Activated T-cell treated with anti-CD3 and anti-CD28 coated beads, Interleukin-2, amount 50 U/mL, for 1 hour (primary cell): ENCODE results near the gene ALKBH5.
A peak's percentile ranks its signal among the peaks of the same experiment; 100 is the strongest.

Source experiments
- DNase-seq: peaks from one replicate; pipeline ENCODE4 v3.0.0-alpha.2; 2020

Gene ALKBH5

DNA sequence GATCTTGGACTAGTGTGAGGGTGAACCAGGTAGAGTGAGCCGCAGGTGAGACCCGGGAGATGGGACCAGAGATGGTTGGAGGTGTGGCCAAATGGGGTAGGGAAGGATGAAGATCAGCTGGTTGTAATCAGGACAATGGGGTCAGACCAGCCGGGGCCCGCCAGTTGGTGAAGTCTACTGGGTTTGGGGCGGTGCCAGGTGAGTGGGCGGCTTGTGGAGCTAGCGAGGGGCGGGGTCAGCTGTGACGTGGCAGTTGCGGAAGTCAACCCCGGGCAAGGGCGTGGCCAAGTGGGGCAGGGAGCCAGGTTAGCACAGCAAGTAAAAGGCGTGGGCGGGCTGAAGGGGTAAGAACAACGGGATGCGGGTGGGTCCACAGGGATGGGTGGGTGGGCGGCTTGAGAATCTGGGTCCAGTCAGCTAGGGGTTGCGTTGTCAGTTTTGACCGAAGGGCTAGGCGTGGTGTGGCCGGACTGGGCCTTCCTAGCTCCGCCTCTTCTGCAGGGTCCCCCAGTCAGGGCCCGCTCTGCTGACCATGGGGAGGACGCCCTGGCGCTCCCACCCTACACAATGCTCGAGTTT is 25.5 kb upstream of the ALKBH5 start:
- peak; percentile 94 for DNase-seq

DNA sequence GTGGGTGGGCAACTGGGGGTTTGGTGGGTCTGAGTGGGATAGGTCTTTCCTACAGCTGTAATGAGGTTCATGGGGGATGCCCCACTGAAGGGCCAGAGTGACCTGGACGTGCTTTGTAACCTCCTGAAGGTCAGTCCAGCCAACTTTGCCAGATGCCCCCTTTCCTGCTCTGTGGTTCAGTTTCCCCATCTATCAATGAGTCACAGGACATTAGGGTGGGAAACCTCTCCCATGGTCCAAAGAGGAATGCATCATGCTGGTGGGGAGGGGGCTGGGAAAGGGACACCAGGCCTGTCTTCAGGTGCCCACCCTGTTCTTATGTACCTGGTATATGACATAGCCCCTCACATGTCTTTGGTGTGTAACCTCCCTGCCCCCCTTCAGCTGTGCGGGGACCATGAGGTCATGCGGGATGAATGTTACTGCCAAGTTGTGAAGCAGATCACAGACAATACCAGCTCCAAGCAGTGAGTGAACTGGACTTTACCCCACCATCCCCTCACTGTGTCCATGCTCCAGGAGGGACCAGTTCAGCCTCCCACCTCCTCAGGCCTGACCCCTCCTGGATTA is 24.0 kb upstream of the ALKBH5 start:
- no peak for DNase-seq

DNA sequence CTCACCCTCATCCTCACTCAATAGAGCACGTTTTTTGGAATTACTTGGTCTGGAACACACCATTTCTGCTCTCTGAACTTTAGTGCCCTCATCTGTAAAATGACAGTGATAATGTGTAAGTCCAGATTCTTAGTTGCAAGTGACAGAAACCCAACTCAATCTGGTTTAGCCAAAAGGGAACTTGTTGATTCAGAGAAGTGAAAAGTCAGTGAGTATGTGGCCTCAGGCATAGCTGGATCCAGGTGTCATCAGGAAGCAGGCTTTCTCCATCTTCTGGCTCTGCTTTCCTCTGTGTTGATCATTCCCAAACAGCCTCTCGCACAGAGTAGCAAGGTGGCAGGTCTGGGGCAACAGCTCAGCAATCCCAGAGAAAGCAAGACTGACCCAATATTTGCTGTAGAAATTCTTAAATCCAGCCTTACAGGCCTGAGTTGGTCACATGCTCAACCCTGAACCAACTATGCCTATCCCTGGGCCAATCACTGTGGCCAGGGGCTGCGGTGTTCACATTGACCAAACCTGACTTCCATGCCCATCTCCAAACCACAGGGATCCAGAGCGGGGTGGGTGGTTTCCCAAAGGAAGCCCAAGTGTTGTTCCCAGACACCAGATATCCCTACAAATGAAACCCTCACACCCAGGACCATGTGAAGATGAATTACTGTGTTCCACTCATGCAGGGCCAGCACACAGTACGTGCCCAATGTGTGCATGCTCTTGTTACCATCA is 23.3 kb upstream of the ALKBH5 start:
- DNase-seq, result no peak

DNA sequence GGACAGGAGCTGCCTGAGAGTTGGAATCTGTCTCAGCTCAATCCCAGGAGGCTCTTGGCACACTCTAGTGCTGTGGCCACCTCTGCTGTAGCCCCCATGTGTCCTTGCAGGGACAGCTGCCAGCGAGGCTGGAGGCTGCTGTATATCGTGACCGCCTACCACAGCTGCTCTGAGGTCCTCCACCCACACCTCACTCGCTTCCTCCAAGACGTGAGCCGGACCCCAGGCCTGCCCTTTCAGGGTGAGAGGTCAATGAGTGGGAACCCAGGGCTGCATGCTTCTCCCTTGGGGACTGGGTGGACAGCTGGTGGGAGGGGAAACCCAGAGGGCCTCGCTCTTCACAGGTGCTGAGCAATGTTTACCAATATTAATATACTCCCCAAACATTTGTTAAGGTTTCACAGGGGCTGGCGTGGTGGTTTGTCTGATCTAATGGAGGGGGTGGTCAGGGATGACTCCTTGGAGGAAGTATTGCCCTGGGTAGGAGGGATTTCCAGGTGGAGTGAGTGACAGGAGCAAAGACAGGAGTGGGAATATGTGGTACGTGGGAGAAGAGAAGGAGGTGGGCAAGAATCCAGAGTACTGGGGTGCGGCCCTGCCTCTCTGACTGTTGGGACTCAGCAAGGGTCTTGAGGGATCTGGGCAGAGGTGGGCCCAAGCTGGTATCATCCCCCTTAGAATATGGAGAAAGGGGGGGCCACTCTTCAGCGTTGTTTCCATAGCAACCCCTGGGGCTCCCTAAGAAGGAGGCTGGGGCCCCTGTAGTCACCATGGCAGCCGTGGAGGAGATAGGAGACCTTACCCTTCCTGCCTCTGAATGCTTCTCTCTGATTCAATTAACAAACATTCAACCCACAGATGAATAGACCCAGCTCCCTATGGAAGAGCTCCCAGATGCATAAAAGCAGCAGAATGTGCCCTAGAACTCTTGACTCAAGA is 22.2 kb upstream of the ALKBH5 start:
- no peak for DNase-seq

DNA sequence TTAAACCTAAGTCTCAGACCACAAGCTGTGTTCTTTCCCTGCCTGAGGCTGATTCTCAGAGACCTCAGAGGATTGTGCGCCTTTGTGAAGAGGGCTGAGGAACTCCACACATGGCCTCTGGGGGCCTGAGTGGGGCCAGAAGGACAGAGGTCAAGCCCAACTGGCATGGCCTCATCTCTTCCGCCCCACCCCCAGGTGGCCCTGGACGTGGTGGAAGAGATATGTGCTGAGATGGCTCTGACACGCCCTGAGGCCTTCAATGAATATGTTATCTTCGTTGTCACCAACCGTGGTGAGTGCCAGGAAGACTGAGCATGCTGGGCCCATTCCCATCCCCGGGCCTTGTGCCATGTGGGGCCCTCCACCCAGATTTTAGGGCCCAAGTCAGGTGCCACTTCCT is 20.1 kb upstream of the ALKBH5 start:
- no peak for DNase-seq

DNA sequence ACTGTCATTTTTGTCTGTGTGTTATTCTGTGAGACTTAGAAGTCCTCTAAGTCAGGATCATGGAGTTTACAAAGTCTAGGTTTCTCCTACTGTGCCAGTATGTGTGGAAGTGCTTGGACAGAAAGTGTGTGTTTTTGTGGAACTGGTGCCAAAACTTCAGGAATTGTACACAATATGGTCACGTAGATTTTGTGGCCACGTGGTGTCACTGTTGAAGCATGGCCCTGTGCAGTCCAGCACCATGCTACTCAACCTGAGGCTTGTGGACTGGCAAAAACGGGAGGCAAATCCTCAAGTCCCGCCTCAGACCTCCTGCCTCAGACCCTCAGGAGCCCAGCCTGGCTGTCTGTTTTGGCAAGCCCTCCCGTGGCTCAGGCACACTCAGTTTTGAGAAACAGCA is 16.7 kb upstream of the ALKBH5 start:
- no peak for DNase-seq

DNA sequence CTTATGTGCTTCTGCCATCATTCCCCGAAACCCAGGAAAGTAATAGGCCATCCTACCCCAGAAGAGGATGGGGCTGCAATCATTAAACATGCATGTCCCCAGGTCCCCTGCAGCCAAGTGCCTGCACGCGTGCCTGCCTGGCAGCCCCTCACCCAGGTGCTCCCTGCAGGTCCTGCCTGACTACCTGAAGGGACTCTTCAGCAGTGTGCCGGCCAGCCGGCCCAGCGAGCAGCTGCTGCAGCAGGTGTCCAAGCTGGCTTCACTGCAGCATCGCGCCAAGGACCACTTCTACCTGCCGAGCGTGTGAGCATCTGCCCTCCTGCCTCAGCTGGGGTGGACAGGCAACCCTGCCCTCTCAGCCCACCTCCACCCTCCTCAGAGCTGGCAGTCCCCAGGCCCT is 16.2 kb upstream of the ALKBH5 start:
- DNase-seq, result no peak

DNA sequence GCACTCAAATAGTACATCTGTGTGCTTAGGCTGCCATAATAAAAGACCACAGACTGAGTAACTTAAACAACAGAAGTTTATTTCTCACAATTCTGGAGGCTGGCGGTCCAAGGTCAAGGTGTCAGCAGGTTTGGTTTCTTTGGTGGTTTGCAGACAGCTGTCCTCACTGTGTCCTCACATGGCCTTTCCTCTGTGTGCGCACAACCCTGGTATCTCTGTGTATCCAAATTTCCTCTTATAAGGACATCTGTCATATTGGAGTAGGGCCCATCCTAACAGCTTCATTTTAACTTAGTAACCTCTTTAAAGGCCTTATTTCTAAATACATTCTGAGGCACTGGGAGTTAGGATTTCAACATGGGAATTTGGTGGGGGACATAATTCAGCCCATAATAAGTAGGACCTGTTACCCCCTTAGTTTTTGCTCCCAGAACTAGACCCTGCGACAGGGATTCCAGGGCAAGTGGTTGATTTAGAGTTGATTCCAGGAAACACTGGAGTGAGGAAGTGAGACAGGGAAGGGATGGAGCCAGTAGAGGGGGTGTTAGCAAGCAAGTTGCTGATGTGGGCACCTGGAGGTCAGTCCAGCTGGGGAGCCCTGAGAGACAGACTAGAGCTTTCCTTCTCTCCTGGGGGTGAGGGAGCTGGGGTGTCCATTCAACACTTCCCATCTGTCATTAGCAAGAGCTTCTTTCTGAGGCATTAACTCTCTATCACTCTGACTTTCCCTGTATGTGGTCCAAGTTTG is 10.9 kb upstream of the ALKBH5 start:
- no peak for DNase-seq

DNA sequence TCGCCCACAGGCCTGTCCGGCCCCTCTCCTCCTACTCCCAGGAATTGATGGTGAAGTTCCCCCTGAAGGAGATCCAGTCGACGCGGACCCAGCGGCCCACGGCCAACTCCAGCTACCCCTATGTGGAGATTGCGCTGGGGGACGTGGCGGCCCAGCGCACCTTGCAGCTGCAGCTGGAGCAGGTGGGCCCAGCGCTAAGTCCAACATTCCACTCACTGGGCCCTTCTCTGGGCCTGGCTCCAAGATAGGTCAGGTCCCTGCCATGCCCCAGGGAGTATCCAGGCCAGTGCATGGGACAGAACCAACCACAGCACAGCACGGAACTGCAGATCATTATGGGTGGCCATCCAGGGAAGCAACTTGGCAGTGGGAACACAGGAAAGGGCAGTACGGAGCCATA is 9.9 kb upstream of the ALKBH5 start:
- DNase-seq, result no peak

DNA sequence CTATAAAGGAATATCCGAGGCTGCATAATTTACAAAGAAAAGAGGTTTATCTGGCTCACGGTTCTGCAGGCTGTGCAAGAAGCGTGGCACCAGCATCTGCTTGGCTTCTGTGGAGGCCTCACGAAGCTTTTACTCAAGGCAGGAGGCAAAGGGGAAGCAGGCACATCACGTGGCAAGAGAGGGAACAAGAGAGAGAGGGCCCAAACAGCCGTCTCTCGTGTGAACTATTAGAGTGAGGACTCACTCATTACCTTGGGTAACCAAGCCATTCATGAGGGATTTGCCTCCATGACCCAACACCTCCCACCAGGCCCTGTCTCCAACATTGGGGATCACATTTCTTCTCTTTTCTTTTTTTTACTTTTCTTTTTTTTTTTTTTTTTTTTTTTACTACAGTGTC is 7.5 kb upstream of the ALKBH5 start:
- no peak for DNase-seq

DNA sequence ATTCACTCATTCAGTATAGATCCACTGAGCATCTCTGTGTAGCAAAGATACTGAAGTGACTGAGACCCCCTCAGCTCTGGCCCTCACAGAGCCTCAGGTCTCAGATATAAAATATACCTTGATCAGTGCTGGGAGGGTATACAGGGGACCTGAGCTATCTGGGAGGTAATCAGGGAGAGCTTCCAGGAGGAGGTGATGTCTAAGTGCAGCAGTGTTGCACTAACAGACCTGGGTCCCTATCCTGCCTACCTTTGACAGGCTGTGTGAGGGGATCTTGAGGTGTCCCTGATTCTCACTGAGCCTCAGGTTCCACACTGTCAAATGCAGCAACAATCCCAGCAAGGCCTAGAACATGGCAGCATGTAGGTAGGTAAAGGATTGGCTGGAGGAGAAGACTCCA is 6.5 kb upstream of the ALKBH5 start:
- no peak for DNase-seq

DNA sequence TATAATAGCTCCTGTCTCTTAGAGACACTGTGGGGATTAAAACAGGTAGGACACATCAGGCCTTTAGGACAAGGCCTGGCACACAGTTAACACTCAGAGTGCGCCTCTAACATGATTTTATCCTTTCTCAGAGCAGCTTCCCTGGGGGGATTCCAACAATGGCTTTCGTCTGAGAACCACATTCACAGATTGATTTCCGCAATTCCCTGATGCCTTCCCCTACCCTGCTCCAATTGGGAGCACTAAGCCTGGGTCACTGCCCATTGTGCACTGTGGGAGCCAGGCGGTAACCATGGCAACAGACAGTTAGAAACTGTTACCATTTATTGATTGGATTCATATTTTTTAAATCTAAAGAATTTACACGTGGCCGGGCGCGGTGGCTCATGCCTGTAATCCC is 5.9 kb upstream of the ALKBH5 start:
- no peak for DNase-seq

DNA sequence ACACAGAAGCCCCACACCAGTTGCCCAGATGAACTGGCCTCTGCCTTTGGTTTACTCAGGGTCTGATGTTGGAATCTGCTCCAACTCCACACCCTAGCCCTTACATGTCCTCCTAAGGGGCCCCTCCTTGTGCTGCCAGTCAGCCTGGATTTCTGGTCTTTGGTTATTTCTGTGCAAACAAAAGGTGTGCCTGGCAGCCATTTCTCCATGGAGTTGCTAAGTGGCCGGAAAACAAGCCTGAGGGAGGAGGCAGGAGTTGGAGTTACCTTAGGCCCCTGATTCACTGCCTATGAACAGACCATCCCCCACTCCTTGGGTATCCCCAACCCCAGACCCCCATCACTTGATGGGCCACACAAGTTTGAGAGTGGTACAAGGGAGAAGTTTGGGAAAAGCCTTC is 4.4 kb upstream of the ALKBH5 start:
- no peak for DNase-seq

DNA sequence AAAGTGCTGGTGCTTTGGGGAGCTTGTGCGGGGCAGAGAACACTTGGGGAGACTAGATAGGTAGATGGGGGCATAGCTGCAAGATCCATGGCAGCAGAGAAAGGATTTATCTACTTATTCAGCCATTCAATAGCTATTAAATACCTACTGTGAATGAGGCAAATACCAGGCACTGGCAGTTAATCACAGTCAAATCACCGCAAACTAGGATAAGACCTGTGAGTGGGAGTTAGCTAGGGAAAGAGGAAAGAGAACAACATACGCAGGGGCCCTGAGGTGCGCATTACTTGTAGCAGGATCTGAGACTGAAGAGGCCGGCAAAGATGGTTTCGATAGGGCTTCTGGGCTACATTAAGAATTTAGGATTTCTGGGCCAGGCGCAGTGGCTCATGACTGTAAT is 3.8 kb upstream of the ALKBH5 start:
- no peak for DNase-seq

DNA sequence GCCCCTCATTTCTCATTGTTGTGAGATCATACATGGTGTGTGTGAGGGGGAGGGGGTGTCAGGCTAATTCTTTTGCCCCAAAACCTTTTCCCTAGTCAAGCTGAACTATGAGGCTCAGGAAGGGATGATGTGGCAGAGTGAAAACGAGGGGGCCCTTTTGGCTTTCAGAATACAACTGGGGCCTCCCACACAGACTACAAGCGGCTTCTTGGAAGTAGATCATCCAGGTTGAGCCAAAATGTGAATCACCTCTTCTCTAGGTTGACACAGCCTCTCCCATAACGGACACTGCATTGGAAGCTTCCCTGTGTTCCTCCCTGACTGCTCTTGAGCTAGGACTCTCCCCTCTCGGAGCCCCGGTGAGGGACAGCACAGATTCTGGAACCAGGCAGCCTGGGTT is 2.3 kb upstream of the ALKBH5 start:
- DNase-seq, result no peak

DNA sequence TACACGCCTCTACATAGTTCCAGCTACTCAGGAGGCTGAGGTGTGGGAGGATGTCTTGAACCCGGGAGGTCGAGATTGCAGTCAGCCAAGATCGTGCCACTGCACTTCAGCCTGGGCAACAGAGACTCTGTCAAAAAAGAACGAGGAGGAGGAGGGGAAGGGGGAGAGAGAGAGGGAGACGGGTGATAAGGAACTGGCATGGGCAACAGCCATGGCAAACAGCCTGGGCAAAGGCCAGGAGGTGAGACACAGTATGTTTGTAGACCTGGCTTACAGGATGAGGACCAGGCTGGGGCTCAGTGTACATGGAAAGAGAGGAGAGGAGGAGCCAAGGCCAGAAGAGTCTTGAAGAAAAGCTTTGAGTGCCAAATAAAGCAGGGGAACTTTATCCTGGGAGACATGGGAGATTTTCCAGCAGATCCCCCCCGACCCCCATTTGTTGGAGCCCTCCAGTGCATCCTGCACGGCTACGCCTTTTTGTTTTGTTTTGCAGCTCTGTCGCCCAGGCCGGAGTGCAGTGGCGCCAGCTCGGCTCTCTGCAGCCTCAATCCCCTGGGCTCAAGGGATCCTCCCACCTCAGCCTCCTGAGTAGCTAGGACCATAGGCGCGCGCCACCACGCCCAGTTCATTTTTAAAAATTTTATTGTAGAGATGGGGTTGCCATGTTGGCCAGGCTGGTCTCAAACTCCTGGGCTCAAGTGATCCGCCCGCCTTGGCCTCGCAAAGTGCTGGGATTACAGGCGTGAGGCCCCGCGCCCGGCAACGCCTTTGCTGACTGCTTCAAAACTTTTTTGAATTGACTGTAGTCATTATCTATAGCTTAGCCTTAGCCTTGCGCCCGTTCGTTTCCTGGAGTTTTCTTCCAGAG is 1.3 kb upstream of the ALKBH5 start:
- no peak for DNase-seq

DNA sequence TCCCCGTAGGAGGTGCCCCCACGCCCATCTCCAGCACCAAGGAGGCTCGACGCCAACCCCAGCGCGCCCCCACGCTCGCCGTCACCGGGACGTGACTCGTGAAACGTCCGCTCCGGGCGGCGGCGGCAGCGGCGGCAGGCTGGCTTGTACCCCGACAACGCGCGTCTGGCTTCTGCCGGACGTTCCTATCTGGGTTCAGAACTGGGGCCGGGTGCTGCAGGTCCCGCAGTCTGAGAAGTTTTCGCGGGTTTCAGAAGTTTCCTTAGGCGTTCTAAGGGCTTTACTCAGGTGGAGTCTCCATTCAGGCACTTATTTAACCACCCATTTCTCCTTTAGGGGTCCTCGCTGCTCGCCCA is 672 bp upstream of the ALKBH5 start:
- peak; percentile 81 for DNase-seq

DNA sequence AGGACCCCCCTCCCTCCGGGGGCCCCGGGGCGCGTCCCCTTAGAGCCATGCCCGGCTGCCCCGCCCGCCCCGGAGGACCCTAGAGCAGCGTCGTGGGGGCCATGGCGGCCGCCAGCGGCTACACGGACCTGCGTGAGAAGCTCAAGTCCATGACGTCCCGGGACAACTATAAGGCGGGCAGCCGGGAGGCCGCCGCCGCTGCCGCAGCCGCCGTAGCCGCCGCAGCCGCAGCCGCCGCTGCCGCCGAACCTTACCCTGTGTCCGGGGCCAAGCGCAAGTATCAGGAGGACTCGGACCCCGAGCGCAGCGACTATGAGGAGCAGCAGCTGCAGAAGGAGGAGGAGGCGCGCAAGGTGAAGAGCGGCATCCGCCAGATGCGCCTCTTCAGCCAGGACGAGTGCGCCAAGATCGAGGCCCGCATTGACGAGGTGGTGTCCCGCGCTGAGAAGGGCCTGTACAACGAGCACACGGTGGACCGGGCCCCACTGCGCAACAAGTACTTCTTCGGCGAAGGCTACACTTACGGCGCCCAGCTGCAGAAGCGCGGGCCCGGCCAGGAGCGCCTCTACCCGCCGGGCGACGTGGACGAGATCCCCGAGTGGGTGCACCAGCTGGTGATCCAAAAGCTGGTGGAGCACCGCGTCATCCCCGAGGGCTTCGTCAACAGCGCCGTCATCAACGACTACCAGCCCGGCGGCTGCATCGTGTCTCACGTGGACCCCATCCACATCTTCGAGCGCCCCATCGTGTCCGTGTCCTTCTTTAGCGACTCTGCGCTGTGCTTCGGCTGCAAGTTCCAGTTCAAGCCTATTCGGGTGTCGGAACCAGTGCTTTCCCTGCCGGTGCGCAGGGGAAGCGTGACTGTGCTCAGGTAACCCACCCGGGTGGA is 759 bp downstream of the ALKBH5 start:
- DNase-seq, result peak; percentile 79

DNA sequence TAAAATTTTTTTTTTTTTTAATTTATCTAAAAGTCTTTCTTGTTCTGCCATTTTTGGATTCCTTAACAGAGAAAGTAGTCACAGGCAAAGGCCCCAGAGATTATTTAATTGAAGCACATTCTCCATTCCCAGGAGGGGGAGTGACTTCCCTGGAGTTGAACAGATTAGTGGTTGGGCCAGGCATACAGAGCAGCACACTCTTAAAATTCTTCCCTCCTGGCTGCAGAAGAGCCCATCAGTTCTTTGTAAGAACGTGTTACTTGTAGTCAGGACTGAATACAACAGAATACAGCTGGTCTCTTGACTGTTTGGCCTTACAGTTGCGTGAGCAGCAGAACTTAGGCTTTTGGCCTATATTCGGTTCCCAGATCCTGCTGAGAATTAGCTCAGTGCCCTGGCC is 1.8 kb downstream of the ALKBH5 start:
- DNase-seq, result no peak

DNA sequence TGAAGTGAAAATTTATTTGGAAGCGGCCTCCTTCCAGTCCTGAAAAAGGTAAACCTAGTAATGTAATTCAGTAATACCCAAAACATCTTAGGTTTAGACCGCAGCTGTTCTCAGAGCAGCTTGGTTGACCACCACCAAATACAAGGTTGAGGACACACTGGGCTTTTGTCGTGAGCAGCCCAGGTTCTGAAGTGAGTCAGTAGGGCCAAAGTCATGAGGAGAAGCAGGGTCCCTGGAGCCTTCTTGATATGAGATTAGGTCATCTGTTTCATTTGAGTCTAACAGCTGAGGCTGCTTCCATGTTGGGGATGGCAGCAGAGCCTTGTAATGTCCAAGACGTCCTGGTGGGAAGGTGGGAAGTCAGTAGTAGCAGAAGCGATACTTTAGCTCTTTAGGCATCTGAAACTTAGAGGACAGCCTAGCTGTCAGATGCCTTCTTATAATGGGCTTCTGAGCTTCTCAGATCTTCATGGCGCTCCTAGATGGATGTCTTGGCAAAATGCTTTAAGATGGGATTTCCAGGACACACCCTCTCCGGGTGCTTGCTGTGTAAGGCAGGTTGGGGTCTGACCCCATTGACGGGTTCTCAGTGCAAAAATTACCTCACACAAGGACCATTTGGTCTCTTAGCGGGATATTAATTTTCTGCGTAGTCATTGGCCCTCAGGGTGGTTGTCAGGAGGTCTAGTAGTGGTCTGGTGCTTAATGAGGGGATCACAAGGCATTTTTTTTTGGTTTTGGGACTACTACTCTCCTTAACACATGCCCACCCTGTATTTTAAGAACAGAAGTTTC is 2.4 kb downstream of the ALKBH5 start:
- no peak for DNase-seq
